Fibroblast of villous mesenchyme (primary cell): ENCODE measurements around the gene BANK1. TPM values are rescaled to one million over a fixed set of nuclear protein-coding genes. Genes with fewer than 3 reads are reported as not detected.
A peak's percentile ranks its signal among the peaks of the same experiment; 100 is the strongest.

ENCODE experiments used
- DNase-seq: peaks from one replicate; pipeline ENCODE4 v3.0.0-alpha.2; 2010; ENCODE audit warnings: low read depth
- H3K4me3 ChIP-seq: 2 replicates; pipeline ENCODE4 v1.5.1; 2011; ENCODE audit warnings: low read depth, mild to moderate bottlenecking, low read length
- CTCF ChIP-seq: IDR thresholded peaks from 2 replicates; pipeline ENCODE4 v1.5.1; 2012; ENCODE audit warnings: low read depth, mild to moderate bottlenecking, low read length; ENCODE audit not compliant: insufficient read depth
- total RNA-seq: library from RNA; depleted of rRNA; stranded (reverse); fragments of >200 nt; gene quantifications from 2 replicates; pipeline ENCODE4 v1.2.3, GENCODE V29; 2012

The BANK1 gene
- total RNA-seq, 1 donor = 0.86 TPM

DNA sequence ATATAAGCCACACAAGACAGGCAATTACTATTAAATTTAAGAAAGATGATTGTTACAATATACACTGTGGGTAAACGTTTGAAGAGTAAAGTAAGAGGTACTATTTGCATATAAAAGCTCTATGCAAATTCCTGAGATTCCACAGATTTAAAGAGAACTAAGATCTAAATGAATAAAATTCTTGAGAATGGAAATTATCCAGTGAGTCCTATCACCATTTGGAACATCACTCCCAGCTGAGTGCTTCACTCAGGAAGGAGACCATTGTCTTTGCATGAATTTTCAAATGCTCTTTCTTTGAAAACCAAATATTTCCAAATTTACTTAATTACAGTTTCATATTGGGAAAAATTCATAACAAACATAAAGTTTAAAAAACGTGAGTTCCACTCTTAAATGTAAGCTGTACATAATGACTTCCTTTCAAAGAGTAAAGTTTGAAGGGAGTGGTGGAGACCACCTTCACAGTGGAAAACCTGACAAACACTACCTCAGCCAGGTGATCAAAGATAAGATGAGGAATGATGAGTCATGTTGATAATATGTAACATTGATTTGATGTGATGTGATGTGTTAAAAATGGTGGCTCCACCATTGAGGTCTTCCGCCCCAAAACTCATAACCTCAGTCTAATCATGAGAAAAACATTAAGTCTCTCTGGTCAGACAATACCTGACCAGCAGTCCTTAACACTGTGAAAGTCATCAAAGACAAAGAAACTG is 159.9 kb downstream of the BANK1 start:
- no peak for TF ChIP-seq CTCF

GRCh38 chr4:101952985-101953384 is 162.5 kb downstream of the BANK1 start:
- H3K4me3 ChIP-seq = no peak overlapping the region
- no peak for TF ChIP-seq CTCF
- DNase-seq = no peak

More for the DNA sequence above, 159.9 kb downstream of the BANK1 start:
- DNase-seq = no peak
- no peak overlapping the region for H3K4me3 ChIP-seq

GRCh38 chr4:101953949-101954348 is 163.4 kb downstream of the BANK1 start:
- no peak overlapping the region for H3K4me3 ChIP-seq
- no peak for TF ChIP-seq CTCF
- DNase-seq = peak; percentile 38

DNA sequence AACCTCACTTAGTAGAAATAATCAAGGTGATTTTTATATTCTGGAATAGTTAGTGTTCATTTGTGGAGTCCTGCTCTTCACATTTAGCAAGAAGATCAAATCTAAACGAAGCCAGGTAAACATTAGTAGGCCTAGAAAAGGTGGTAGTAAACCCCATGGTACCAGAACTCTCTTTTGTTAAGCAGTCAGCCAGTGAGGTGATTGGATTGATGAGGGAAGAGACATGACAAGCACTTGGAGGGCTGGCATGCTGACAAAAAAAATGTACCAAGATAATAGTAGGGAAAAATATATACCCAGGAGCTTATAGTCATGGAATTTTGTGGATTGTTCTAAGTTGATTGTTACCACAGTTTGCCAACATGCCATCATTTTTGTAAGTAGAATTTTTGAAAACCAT is 163.8 kb downstream of the BANK1 start:
- DNase-seq = no peak
- H3K4me3 ChIP-seq = no peak overlapping the region
- no peak for TF ChIP-seq CTCF

GRCh38 chr4:101954975-101955678 is 164.6 kb downstream of the BANK1 start:
- no peak for TF ChIP-seq CTCF

DNA sequence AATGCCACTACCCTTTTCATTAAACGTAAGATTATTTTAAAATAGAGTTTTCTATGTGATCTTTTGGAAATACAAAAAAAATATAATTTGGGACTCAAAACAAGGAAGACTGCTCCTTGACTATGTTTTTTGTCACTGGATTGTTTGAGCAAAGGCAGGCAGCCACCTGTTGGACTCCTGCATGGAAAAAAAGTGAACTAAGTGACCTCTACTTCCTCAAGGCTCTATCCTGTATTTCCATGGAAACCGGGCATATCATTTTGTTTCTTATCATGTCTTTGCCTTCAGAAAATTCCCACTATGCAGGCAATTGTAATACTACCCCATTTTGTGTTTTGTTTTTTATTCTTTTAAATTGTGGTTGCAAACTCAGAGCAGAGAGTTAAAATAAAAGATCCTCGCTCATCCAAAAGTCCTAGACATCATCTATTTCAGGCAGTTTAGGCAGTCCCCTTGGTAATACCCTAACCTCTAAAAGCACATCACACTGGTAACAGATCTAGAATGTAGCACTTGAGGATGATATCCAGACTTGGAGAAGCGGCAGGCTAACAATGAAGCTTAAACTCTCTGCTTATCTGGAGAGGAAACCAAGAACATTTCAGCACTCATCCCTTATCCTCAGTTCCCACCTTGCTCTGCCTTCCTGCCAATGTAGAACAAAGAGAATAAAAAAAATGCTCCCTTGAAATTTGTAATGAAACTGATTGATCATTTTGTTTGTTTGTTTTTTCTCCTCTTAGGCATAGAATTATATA is 165.7 kb downstream of the BANK1 start:
- no peak for TF ChIP-seq CTCF
- no peak for DNase-seq
- H3K4me3 ChIP-seq = no peak overlapping the region

More at GRCh38 chr4:101954975-101955678, 164.6 kb downstream of the BANK1 start:
- DNase-seq = no peak
- no peak overlapping the region for H3K4me3 ChIP-seq
